ENCODE results near the gene ANKRD61.
"Not testable (repeated sequence)": the region's sequence is repeated elsewhere in the genome, so short reads cannot be mapped to it uniquely, and the experiment has no call there.

Gene ANKRD61

DNA sequence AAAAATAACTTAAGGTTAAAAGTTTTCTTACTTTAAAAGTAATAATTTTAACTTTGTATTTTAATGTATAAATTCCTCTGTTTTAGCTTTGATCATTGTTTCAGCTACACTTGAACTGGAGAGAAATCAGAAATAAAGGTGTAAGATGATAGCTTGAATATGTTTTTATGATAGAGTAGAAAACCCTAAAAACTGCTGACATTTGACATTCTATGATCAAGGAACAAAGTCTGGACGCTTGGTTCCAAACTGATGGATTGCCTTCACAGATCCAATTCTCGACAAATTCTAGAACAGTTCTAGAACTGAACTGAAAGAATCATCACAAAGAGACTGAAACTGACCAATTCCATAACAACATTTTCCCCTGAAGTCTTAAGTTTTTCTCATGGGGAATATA, at the start of gene ANKRD61:
Gene ANKRD61 (plus strand): TSS at position 389 of the 400 bp plus-strand sequence. CDS start 0 bp downstream, at position 389.
- FAIRE-seq, result no peak

DNA sequence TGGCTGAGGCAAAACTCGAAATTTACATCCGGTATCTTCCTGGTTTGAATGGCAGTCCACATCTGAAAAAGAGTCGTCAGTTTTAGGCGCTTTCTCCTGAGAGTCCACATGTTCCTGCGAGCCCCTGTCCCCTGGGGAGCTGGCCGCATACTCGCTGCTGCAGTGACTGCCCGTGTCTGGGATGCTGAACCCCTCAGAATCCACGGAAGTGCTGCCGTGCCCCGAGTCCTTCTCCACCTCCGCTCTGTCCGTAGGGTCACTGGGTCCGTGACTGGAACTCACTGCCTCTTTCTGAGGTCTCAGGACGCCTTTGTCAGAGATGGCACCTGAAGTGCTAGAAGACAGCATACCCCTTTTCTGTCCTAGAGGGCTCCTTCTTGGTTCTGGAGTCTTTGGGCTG, 44.1 kb upstream of the ANKRD61 start:
- FAIRE-seq, result not testable (repeated sequence)

- FAIRE-seq, result peak; percentile 94
Observed at GRCh38 chr7:5997210-5997808, 33.9 kb upstream of the ANKRD61 start.

GRCh38 chr7:6007386-6007785, 23.8 kb upstream of the ANKRD61 start:
- no peak for FAIRE-seq

DNA sequence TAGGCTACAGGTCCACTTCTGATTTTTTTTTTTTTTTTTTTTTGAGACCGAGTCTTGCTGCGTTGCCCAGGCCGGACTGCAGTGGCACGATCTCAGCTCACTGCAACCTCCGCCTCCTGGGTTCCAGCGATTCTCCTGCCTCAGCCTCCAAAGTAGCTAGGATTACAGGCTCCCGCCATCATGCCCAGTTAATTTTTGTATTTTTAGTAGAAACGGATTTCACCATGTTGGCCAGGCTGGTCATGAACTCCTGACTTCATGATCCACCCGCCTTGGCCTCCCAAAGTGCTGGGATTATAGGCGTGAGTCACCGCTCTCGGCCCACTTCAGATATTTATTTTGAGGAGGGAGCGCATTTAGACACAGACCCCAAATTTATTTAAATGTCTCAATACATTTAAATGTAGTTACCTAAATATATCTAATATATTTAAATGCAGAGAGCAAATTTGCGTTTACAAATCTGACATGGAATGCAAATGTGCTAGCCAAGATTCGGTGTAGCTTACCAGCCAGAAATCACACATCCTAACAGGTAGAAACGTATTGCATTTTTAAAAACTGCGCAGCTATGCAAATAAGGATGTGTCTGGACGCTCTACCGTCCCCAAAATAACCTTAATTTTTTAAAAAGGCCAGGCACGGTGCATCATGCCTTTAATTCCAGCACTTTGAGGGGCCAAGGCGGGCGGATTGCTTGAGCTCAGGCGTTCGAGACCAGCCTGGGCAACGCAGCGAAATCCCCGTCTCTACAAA, 23.2 kb upstream of the ANKRD61 start:
- FAIRE-seq, result not testable (repeated sequence)

DNA sequence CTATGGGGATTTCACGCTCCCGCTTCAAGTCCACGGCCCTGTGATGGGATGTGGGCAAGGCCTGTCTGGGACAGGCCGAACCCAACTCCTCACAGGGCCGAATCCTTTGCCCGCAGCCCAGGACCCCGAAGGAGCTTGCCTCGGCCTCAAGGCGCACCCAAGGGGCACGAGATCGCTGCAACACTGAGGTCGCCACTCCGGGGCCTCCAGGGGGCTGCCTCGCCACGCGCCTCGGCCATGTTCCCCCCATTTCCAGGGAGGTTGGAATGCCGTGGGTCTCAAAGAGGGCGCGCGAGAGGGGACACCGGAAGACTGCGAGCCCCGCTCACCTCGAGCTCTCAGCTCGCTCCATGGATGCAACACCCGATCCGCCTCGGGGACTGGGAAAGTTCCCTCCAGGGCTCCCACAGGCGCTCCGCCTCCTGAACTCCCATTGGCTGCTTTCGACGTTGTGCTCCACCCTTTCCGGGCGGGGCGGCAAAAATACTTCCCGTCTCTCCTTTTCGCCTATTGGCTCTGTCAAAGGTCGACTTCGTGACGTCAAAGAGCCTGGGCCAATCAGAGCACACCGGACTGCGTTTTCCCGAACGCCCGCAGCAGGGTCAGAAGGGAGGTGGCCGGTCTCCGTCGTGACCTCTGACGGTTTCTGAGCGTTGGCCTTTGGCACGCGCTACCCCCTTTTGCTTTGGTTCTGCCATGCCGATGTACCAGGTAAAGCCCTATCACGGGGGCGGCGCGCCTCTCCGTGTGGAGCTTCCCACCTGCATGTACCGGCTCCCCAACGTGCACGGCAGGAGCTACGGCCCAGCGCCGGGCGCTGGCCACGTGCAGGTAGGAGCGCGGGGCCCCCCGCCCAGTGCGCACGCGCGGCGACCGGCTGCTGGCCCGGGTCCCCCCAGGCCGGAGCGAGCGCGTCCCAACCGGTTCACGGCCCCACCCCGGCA, 22.2 kb upstream of the ANKRD61 start, which contains the start of the genes AIMP2 and PMS2:
Gene AIMP2 (plus strand): TSS at position 605 of the 944 bp plus-strand sequence. CDS start 92 bp downstream, at position 697.
Gene PMS2 (minus strand): TSS at position 382 of the 944 bp plus-strand sequence. CDS start 30 bp downstream, at position 352.
- peak; percentile 97 for FAIRE-seq

- not testable (repeated sequence) for FAIRE-seq
Observed at GRCh38 chr7:6010370-6010769, 20.8 kb upstream of the ANKRD61 start.

DNA sequence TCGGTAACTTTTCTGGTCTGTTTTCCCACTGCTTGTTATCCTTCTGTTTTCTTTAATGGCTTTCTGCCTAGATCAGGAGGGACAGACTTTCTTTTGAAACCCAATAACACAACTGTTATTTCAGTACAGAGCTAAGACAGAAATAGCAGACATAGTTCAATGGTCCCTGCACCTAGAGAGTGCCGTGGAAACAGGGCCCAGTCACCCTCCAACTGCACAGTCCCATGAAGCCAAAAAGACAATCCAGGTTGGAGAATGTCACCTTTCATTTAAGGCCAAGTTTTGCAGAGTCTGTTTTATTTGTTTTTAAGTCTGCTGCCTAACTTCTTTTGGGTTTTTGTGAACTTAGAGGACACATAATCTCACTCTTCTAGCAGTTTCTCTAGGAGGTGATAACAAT, 19.6 kb upstream of the ANKRD61 start:
- no peak for FAIRE-seq

- FAIRE-seq, result no peak
Observed at GRCh38 chr7:6012355-6013104, 18.6 kb upstream of the ANKRD61 start.

GRCh38 chr7:6015917-6016652, 15.1 kb upstream of the ANKRD61 start:
- no peak for FAIRE-seq

GRCh38 chr7:6016653-6016966, 14.6 kb upstream of the ANKRD61 start:
- no peak for FAIRE-seq

GRCh38 chr7:6020371-6021286, 10.5 kb upstream of the ANKRD61 start:
- no peak for FAIRE-seq

DNA sequence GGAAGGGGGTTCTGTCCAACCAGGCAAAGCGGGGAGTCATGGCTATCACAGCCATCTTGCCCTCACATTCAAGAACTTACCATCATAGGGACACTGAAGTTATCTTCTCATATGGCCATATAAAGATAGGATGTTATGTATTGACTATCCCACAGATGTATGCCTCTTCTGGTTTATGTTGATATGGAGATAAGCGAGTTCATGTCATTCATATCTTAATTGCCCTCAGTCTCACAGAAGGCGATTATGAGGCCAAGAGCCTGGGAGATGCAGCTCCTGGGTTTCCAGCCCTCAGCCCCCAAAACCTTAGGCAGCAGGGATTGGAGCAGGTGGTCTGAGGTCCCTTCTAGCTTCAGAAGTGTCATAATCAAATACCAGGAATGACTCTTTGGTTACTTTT, 8.5 kb upstream of the ANKRD61 start:
- FAIRE-seq, result no peak

DNA sequence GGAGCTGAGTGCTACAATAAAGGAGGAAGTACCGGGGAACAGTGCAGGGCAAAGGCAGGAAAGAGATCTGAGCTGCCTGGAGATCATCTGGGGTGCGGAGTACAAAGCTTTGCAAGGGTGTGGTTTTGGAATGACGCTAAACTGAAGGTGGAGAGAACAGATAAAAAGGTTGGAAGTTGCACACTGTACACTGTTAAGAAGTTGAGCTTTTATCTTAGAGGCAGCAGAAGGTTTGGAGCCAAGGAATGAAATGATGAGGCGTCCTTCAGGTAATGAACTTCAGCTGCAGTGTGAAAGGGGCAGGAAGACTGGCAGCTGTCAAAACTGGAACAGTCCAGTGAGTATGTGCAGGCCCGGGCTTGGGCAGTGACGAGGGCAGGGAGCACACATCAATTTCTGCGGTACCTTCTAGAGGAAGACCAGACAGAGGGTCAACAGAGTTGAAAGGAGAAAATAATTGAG, 7.2 kb upstream of the ANKRD61 start:
- FAIRE-seq, result no peak

- FAIRE-seq, result no peak
Observed at GRCh38 chr7:6026011-6026819, 5.0 kb upstream of the ANKRD61 start.

GRCh38 chr7:6026820-6027311, 4.3 kb upstream of the ANKRD61 start:
- FAIRE-seq, result no peak

DNA sequence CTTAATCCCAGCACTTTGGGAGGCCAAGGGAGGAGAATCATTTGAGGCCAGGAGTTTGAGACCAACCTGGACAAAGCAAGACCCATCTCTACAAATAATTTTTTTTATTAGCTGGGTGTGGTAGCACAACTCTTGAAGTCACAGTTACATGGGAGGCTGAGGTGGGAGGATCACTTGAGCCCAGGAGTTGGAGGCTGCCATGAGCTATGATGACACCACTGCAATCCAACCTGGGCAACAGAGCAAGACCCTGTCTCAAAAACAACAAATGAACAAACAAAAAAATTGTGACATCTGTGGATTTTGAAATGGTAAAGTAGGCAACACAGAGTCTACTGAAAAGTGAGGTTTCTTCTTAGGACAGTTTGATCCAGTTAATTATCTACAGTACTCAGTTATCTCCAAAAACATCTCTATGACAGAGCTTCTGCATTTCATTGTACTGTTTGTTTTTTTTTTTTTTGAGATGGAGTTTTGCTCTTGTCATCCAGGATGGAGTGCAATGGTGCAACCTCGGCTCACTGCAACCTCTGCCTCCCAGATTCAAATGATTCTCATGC, 3.3 kb upstream of the ANKRD61 start:
- FAIRE-seq, result no peak

DNA sequence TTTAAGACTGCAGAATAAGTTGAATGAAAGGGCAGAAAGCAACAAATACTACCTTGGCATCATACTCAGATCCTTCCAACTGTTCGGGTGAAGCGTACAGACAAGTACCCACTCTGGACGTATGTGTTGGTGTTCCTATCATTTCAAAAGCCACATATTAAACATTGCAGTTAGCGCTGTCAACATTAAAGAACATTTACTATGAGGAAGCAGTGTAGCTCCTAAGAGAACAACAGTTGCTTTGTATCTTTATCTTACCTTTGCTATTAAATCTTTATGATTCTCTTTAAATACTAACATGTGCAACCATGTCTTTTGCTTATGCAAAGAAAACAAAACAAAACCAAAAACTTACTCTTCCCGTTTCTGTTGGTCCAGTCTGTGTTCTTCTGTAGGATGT, 2.6 kb upstream of the ANKRD61 start:
- FAIRE-seq, result no peak

- FAIRE-seq, result no peak
Observed at GRCh38 chr7:6031567-6031966, 391 bp downstream of the ANKRD61 start.

Data from A204.1 (cell line).